DMS 273 (cell line): ENCODE results near the gene PI4KB.
"Not testable (repeated sequence)": the region's sequence is repeated elsewhere in the genome, so short reads cannot be mapped to it uniquely, and the experiment has no call there.

Source experiments
- DNase-seq: peaks from one replicate; lab custom pipeline; 2025; ENCODE audit not compliant: unreplicated experiment; lab: John Stamatoyannopoulos, UW

Gene PI4KB

DNA sequence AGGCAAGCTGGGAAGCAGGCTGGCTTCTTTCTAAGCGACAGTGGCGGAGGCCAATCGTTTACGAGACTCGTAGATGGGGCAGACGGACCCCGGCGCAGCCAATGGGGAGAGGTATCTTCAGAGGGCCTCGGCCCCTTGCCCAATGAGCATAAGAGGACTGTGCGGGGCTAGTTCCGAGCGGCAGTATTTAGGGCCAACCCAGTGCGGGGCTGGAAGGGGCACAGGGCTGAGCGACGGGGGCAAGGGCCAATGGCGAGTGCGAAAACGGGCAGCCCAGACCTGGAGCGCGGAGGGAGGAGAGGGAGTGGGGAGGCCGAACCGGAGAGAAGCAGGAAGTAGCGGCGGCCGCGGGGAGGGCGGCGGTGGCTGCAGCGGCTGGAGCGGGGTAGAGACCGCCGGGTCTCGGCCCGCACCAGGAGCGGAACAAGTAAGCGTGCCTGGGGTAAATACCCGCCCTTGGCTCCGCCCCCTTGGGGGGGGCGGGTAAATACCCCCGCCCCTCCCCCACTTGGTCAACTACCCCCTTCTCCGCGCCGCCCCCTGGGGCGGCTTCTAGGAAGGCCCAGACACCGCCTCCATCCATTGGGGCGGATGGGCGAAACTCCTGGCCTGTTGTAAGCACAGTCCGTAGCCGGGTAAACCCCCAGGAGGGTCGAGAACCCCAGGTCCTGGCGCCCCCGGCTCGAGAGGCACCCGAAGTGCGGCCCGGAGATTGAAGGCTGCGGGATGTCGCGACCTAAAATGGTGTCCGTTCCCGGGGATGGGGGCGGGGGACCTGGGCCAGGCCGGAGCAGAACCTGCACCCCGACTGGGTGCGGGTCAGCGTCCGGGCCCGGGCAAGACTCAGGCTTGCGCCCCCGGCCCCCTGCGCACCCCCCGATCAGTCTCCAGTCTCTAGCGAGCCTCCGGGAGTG lies 45.0 kb downstream of the PI4KB start, which contains the start of gene ZNF687:
Gene ZNF687 (plus strand): TSS at position 331 of the 914 bp plus-strand sequence. CDS start 3,993 bp downstream, outside the sequence.
- peak; percentile 100 for DNase-seq

DNA sequence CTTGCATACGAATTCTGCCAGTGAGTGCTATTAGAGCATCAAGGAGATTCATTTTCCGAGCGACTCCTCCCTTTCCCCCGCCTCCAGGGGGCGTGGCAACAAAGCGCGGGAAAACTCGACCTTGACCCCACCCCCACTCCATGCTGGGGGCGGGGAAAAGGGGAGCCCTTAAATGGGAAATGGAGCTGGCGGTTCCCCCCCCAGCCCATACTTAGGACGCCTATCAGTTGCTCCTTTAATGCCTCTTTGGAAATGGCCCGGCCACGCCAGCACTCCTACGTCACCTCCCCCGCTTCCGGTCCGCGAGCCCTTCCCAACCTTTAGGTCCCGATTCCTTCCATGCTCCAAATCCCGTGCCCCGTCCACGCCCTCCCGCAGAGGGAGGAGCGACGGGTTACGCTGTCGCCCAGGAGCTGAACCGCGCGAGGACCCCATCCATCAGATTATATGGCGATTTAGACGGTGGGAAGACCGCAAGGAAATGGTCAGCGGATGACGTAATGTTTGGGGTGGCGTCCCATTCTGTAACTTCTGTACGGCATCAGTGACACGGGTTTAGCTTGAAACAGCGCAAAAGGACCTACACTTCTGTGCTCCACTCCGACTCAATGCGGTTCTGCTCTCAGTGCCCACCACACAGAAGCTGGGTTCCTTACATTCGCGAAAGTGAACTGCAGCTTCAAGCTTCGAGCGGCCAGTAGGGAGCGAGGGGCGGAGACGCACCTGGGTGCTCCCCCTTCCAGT lies 45.8 kb downstream of the PI4KB start:
- DNase-seq = peak; percentile 100

DNA sequence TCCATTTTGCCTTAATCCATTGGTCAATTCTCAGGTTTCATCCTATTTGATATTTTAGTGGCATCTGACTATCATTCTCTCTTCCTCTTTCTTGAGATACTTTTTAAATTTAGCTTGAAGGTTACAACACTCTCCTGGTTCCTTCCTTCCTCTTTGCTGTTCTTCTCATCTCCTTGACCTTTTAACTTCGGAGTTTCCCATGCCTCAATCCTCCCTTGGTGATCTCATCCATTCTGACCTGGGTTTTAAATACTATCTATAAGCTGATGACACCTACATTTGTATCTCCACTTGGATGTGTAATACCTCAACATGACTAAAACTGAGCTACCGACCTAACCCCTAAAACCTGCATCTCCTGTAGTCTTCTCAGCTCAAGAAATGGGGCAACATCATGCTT lies 50.0 kb downstream of the PI4KB start:
- DNase-seq = no peak

DNA sequence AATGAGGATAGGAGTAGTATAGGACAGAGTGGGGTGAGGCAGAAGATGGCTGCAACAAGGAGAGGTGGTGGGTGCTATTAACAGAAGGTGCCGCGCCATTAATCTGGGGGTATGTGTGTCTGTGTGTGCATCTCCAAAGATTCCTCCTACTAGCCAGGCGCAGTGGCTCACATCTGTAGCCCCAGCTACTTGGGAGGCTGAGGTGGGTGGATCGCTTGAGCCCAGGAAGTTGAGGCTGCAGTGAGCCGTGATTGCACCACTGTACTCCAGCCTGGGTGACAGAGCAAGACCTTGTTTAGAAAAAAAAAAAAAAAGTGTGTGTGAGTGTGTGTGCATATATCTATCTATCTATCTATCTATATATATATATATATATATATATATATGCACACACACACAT lies 51.9 kb downstream of the PI4KB start:
- DNase-seq = not testable (repeated sequence)

DNA sequence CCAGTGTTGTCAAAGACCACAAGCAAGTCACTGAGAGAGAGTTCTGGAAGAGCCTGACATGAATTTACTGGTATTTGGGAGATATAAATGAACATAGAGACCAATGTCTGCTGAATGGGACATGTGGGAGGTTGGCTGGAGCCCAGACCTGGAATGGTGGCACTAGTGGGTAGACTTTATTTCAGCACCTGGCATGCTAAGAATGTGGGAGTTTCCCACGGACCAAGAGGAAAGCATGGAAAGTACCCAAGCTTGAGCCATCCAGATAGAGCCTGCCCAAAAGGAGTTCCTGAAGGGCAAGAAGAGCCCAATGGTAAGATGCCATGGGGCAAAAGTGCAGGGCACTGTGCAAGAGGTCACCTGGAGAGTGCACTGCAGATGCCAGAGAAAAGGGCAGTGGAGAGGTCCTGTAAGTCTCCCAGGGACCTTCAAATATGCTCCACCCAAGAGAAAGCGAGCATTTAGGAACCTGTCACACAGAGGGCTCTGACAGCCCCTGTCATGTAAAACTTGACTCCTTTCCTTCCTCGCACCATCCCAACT lies 53.2 kb downstream of the PI4KB start:
- DNase-seq = no peak

DNA sequence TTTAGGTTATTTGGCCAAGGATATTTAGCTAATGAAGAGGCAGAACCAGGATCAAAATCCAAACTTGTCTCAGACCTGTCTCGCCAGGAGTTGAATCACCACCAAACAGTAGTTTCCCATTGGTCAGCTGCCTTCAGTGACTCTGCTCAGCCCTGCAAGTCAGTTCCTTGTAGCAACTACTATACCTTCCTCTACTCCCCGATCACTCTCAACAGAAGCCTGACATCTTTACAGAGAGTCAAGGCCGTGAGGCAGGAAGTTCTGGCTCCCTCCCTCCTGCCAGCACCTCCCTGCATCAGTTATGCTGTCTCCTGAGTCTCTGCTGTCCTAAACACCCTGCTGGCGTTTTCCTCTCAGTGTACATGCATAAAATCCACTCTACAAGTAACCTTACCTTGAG lies 59.5 kb downstream of the PI4KB start:
- no peak for DNase-seq

DNA sequence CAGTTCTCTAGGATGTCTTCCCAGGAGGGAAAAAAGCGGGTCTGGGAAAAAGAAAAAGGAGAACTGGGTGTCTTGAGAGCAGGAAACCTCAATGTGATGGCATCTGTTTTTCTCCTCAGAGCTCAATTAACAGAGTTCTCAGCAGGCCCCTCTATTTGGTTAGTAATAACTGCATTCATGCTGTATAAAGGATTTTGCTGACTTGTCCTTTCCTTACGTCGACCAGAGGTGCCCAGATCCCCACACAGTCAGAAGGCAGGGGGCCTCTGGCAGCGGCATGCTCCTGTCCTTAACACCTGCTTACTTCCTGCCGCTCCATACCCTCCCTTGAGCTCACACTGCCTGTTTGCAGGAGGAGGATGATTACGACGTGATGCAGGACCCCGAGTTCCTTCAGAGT lies 60.4 kb downstream of the PI4KB start:
- DNase-seq = no peak

DNA sequence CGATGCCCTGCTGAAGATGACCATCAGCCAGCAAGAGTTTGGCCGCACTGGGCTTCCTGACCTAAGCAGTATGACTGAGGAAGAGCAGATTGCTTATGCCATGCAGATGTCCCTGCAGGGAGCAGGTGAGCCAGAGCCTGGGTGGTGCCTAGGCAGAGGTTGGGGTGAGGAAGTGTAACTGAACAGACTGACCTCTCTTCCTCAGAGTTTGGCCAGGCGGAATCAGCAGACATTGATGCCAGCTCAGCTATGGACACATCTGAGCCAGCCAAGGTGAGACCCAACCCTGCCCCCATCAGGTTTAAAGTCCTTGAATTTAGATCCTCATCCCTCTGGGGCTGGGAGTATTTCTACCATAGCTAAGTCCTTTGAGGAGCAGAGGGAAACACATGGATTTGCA lies 60.9 kb downstream of the PI4KB start:
- no peak for DNase-seq

DNA sequence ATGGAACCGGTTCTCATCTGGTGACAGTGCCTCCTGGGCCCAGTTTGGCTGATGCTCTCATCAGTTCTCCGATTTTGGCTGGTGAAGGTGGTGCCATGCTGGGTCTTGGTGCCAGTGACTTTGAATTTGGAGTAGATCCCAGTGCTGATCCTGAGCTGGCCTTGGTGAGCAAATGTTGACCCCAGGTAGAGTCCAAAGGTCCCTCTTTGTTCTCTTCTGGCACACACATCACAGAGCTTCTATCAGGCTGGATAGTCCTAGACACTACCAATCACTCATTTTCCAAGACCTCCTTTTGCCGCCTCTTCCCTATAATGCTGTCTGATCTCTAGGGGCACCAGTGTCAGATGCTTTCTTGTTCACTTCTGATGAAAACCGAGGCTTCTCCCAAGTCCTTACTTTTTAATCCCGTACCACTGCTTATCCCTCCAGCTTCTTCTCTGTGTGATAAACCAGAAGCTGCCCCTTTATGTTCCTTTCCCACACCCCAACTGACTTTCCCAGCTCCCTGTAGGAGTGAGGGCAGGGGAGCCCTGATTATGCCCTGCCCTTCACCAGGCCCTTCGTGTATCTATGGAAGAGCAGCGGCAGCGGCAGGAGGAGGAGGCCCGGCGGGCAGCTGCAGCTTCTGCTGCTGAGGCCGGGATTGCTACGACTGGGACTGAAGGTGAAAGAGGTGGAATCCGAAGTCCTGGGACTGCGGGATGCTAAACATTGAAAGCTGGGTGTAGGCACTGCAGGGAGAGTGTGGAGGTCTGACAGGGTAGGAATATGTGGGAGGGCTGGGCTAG lies 61.6 kb downstream of the PI4KB start:
- no peak for DNase-seq

DNA sequence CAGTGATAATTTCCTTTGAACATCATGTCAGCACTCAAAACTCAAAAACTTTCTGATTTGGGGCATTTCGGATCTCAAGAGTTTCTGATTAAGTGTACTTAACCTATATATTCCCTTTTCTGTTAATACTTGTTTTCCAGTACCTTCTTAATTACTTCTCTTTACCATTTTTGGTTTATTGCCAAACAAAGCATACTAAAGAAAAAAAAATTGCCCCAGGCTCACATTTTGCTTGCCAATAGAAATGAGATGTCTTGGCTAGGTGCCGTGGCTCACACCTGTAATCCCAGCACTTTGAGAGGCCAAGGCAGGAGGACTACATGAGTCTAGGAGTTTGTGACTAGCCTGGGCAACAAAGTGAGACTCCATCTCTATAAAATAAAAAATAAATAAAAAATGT lies 67.9 kb downstream of the PI4KB start:
- no peak for DNase-seq

DNA sequence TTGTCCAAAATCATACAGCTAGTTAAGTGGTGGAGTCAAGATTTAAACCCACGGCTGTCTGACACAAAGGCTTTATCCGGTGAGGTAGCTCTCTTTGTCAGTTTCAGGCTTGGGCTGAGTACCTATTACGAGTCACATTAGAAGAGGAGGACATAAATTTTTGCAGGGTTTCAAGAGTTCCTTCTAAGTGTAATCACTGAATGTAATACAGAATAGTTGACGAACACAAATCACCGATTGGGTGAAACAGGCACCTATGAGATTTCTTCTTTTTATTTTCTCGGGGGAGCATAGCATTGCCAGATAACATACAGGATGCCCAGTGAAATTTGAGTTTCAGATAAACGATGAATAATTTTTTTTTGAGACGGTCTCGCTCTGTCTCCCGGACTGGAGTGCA lies 71.8 kb downstream of the PI4KB start:
- DNase-seq = peak; percentile 97

DNA sequence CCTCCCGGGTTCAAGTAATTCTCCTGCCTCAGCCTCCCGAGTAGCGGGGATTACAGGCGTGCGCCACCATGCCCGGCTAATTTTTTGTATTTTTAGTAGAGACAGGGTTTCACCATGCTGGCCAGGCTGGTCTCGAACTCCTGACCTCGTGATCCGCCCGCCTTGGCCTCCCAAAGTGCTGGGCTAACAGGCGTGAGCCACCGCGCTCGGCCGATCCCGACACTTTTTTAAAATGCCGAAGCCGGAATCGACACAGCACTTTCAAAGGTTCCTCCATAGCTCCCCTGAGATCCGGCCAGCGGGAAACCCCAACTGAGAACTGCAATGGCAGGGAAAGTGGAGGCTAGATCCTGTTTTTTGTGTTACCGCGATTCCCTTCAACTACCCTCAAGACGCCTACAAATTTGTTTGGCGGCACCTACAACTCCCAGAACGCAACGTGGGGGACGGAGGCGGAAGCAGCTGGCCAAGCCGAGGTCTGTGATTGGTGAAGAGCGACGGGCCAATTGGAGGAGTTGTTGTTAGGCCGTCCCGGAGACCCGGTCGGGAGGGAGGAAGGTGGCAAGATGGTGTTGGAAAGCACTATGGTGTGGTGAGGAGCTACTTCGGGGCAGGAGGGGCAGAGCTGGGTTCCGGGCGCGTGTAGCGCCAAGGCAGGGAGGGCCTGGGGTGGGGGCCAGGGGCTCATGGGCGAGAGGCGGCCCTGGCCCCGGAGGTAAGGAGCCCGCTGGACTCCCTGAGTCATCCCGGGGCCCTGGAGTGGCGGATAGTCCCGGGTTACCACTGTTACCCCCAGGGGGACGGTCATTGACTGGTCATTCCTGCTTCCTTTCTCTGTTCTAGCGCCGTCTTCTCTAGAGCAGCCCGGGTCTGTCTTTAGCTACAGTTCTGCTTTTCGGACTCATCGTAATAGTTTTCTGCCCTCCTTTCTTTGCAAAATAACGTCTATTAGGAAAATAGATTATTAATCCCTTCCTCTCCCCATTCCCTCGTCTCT lies 72.7 kb downstream of the PI4KB start, which contains the start of gene PSMD4:
Gene PSMD4 (plus strand): TSS at position 518 of the 997 bp plus-strand sequence. CDS start 49 bp downstream, at position 567.
- peak; percentile 100 for DNase-seq

DNA sequence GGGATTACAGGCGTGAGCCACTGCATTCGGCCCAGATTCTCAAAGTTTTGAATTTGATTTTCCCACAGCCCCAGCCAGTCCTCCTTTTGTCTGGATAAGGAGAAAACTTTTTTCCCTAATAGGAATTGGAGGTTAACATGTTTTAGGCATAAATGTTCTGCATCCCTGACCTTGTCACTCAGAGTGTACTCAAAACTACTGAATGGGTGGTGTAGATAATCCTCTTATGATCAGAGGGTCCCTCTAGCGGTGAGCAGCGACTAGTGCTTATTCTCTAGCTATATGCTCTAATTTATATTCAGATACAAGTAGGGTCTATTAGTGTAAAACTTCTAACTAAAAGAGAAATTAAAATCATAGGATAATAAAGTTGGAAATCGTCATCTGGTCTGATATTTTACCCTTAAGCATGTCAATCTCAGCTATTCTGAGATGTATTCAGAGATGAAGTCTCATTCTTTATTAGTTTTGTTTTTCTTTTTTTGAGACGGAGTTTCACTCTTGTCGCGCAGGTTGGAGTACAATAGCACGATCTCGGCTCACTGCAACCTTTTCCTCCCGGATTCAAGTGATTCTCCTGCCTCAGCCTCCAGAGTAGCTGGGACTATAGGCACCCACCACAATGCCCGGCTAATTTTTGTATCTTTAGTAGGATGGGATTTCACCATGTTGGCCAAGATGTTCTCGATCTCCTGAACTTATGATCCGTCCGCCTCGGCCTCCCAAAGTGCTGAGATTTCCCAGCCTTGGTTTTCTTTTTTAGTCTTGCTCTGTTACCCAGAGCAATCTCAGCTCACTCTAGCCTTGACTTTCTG lies 75.4 kb downstream of the PI4KB start:
- peak; percentile 100 for DNase-seq

DNA sequence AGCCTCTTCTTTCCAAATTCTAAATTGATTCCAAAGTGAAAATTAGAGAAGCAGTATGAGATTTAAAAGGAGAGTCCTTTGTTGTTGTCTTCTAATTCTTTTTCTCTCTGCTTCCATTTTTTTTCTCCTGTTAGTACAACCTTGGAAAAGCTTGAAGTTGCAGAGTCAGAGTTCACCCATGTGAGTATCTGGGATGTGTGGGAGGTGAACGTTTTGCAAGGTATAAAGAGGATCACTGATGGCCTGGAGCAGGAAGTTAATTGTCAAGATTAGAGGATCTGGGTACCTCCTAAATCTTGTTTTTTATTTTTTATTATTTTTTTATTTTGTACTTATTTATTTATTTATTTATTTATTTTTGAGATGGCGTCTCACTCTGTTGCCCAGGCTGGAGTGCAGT lies 80.4 kb downstream of the PI4KB start:
- no peak for DNase-seq

DNA sequence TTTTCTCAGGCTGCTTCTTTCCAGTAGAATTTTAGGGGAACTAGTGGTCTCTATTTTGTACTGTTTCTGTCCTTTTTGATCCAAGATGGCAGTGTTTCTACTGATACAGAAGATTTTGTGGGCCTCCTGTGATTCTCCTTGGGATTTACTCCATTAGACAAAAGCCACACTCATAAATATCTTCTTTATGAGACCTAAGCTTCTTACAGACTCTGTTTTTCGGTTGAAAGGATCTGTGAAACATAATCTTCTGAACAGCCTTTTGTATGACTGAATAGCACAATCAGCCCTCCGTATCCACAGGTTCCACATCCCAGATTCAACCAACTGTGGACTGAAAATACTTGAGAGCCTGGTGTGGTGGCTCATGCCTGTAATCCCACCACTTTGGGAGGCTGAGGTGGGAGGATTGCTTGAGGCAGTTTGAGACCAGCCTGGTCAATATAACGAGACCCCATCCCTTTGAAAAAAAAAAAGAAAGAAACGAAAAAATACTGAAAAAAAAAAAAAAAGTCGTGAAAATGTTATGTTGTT lies 83.5 kb downstream of the PI4KB start:
- DNase-seq = no peak

DNA sequence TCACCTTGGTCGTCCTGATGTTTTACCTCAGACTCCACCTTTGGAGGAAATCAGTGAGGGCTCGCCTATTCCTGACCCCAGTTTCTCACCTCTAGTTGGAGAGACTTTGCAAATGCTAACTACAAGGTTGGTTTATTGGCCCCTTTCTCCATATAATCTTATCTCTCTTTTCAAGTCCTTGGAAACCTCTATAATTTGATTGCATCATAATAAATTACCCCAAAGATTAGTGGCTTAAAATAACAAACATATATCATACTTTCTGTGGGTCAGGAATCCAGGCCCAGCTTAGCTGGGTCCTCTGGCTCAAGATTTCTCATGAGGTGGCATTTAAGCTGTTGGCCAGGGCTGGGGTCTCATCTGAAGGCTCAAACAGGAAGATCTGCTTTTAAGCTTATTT lies 84.8 kb downstream of the PI4KB start:
- no peak for DNase-seq
